ENCODE results near the gene COLQ. TPM values are rescaled to one million over a fixed set of nuclear protein-coding genes. Genes with fewer than 3 reads are reported as not detected.

The COLQ gene
- total RNA-seq, 1 donor from 2014 or later: 1.2 TPM

DNA sequence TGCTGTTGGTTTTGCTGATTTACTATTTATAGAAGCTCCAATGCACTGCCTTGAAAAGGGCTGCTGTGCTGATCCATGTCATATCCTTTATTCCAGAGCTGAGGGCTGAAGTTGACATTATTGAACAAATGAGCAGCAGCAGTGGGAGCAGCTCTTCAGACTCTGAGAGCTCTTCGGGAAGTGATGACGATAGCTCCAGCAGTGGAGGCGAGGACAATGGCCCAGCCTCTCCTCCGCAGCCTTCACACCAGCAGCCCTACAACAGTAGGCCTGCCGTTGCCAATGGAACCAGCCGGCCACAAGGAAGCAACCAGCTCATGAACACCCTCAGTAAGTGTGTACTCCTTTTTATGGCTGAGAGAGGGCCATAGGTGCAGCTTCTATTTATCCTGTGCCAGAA, 85.3 kb downstream of the COLQ start:
- POLR2A ChIA-PET: no interaction called here
- no peak overlapping the region for H3K4me3 Mint-ChIP-seq
- no peaks in the 10 kb centered on the region for H3K27me3 Mint-ChIP-seq
- H3K4me1 Mint-ChIP-seq: peaks cover 1% of the 10 kb centered on the region
- CTCF ChIA-PET: no interaction called here
- H3K27ac Mint-ChIP-seq: no peak overlapping the region
- H3K36me3 Mint-ChIP-seq (ENCODE audit: low read depth): peaks cover 87% of the 10 kb centered on the region
- no peak for ATAC-seq (ENCODE audit: low read depth)
- H3K9me3 Mint-ChIP-seq: no peaks in the 10 kb centered on the region
- intact Hi-C loops (cut with micrococcal nuclease): no loop called here
- no peak for DNase-seq
- TF ChIP-seq, protein P1, sequence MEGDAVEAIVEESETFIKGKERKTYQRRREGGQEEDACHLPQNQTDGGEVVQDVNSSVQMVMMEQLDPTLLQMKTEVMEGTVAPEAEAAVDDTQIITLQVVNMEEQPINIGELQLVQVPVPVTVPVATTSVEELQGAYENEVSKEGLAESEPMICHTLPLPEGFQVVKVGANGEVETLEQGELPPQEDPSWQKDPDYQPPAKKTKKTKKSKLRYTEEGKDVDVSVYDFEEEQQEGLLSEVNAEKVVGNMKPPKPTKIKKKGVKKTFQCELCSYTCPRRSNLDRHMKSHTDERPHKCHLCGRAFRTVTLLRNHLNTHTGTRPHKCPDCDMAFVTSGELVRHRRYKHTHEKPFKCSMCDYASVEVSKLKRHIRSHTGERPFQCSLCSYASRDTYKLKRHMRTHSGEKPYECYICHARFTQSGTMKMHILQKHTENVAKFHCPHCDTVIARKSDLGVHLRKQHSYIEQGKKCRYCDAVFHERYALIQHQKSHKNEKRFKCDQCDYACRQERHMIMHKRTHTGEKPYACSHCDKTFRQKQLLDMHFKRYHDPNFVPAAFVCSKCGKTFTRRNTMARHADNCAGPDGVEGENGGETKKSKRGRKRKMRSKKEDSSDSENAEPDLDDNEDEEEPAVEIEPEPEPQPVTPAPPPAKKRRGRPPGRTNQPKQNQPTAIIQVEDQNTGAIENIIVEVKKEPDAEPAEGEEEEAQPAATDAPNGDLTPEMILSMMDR (IDR thresholded peaks at IDR 0.05): no peak

DNA sequence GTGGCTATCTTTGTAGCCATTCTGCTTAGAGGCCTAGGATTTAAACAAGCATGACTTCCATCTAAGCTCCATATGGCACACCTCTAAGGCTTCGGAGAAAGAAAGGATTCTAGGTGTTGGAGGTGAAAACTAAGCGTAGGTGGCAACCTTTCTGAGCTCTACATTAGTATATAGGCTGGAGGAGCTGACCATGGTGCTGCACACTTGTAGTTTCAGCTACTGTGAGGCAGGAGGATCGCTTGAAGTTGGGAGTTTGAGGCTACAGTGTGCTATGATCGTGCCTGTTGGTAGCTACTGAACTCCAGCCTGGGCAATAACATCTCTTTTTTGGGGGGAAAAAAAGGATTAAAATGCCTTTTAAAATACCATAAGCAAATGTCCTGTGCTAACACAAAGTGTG, 86.8 kb downstream of the COLQ start:
- no peak overlapping the region for H3K27ac Mint-ChIP-seq
- TF ChIP-seq, protein P1 (IDR thresholded peaks at IDR 0.05): no peak
- H3K36me3 Mint-ChIP-seq (ENCODE audit: low read depth): peaks cover 82% of the 10 kb centered on the region
- intact Hi-C loops (cut with micrococcal nuclease): no loop called here
- no peaks in the 10 kb centered on the region for H3K27me3 Mint-ChIP-seq
- CTCF ChIA-PET: no interaction called here
- no peaks in the 10 kb centered on the region for H3K9me3 Mint-ChIP-seq
- ATAC-seq (ENCODE audit: low read depth) (no peak), DNase-seq (no peak)
- POLR2A ChIA-PET: no interaction called here
- peaks cover 8% of the 10 kb centered on the region for H3K4me1 Mint-ChIP-seq
- no peak overlapping the region for H3K4me3 Mint-ChIP-seq

DNA sequence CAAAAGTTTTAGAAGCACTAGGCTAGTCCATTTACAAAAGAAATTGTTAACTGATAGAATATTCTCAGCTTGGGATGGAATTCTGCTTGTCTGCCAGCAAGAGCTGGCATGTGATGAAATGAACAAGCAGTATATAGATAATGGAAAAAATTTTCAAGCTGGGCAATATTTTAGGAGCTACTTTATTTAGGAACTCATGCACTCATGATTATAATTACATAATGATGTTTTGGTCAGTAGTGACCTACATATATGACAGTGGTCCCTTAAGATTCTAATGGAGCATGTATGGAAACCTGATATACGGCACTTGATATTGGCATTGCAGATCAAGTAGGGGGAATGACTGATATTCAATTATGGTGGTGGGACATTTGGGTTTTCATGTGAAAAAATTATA, 88.0 kb downstream of the COLQ start:
- intact Hi-C loops (cut with micrococcal nuclease): no loop called here
- H3K4me1 Mint-ChIP-seq: peaks cover 18% of the 10 kb centered on the region
- ChIA-PET CTCF (no interaction called here), POLR2A (no interaction called here)
- TF ChIP-seq, protein P1 (IDR thresholded peaks at IDR 0.05): no peak
- H3K4me3 Mint-ChIP-seq: no peak overlapping the region
- H3K27ac Mint-ChIP-seq: no peak overlapping the region
- DNase-seq: no peak
- H3K36me3 Mint-ChIP-seq (ENCODE audit: low read depth): peaks cover 69% of the 10 kb centered on the region
- no peak for ATAC-seq (ENCODE audit: low read depth)
- no peaks in the 10 kb centered on the region for H3K9me3 Mint-ChIP-seq
- no peaks in the 10 kb centered on the region for H3K27me3 Mint-ChIP-seq

DNA sequence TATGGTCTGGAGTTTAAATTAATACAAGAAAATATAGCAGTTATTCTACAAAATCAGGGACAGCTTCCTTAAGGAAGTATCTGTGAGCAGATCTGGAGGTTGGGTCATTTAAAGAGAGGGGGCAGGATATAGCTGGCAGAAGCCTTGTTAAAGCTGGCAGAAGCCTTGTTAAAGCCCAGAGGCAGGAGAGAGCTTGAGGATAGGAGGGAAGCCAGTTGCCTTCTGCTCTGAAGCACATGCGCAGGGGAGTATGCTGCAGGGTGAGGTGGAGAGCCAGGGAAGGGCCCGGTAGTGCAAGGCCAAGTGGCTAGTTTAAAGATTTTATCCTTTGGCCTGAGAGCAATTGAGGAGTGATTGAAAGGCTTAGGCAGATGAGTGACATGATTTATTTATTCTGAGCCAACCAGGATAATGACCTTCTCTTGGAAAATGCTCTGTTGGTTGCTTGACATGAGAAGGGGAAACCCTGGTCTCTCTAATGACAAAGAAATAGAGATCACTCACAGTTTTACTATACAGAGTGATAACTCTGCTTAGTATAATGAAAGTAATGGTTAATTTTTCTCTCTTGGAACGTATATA, 90.2 kb downstream of the COLQ start:
- ChIA-PET CTCF (interaction anchor here (1.9 kb wide), 1 partner anchor 228 kb away, joined by 6 read pairs; no protein-coding TSS in a partner anchor), POLR2A (no interaction called here)
- TF ChIP-seq, protein P1 (IDR thresholded peaks at IDR 0.05): no peak
- H3K9me3 Mint-ChIP-seq: no peaks in the 10 kb centered on the region
- DNase-seq (no peak), ATAC-seq (ENCODE audit: low read depth) (no peak)
- no peak overlapping the region for H3K4me3 Mint-ChIP-seq
- peaks cover 61% of the 10 kb centered on the region for H3K36me3 Mint-ChIP-seq (ENCODE audit: low read depth)
- intact Hi-C loops (cut with micrococcal nuclease): no loop called here
- H3K4me1 Mint-ChIP-seq: peaks cover 38% of the 10 kb centered on the region
- no peak overlapping the region for H3K27ac Mint-ChIP-seq
- no peaks in the 10 kb centered on the region for H3K27me3 Mint-ChIP-seq

DNA sequence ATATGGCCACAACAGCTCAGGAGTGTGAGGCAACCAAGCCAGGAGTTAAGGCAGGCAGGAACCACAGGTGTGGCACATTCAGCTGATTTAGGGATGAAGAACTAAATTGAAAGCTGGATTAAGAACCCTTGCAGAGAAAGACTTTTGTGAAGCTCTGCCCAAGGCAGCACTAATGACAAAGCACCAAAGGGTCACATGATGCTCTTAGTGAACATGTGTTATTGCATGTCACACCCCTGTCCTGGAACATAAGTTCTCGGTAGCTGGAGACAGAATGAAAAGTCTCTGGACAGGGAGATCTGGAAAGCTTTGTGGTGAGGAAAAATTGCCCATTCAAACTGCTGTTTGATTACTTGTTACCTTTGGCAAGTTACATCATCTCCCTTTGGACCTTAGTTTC, 90.9 kb downstream of the COLQ start:
- Mint-ChIP-seq H3K4me3 (no peak overlapping the region), H3K36me3 (ENCODE audit: low read depth) (peaks cover 60% of the 10 kb centered on the region), H3K4me1 (peaks cover 44% of the 10 kb centered on the region), H3K27ac (no peak overlapping the region), H3K27me3 (no peaks in the 10 kb centered on the region), H3K9me3 (no peaks in the 10 kb centered on the region)
- no peak for ATAC-seq (ENCODE audit: low read depth)
- DNase-seq: no peak
- CTCF ChIA-PET: interaction anchor here (1.9 kb wide), 1 partner anchor 228 kb away, joined by 6 read pairs; no protein-coding TSS in a partner anchor
- TF ChIP-seq, protein P1 (IDR thresholded peaks at IDR 0.05): no peak
- intact Hi-C loops (cut with micrococcal nuclease): no loop called here
- POLR2A ChIA-PET: interaction anchor here (0.6 kb wide), 1 partner anchor 82 kb away, joined by 6 read pairs; no protein-coding TSS in a partner anchor

Measured in activated B cell treated with CpG ODN at 0.5 μM for 24 hours (primary cell).